Endothelial cell of umbilical vein (primary cell): Measurements from ENCODE around the gene TRIM59. TPM values are rescaled to one million over a fixed set of nuclear protein-coding genes. Genes with fewer than 3 reads are reported as not detected.

Experiments
- BruUV-seq: library from RNA; stranded (reverse); fragments of 400-500 nt; replicated peaks from 2 replicates; lab custom pipeline; 2021; lab: Mats Ljungman, UMichigan
- CTCF ChIA-PET: fragments of 300-600, 350-600 bp; sonication (Branson Sonifier 250); formaldehyde crosslinking; loops from one replicate; lab custom pipeline; 2021; ENCODE audit warnings: antibody characterized with exemption, inconsistent platforms; lab: Charles Lee
- POLR2A ChIA-PET: fragments of 300-600, 350-600 bp; sonication (Branson Sonifier 250); formaldehyde crosslinking; loops from one replicate; lab custom pipeline; 2021; ENCODE audit warnings: antibody characterized with exemption, inconsistent platforms; lab: Charles Lee
- DNase-seq: peaks from one replicate; pipeline ENCODE4 v3.0.0-alpha.2; 2011; ENCODE audit warnings: low read depth, low spot score
- FAIRE-seq: peaks from 2 replicates; lab custom pipeline; 2011; peaks lifted over from hg19 to GRCh38; lab: Jason Lieb, UNC
- H2AFZ ChIP-seq: 2 replicates; pipeline ENCODE4 v1.6.0; 2012; ENCODE audit warnings: low read depth, low read length, control low read depth, inconsistent platforms
- H3K27ac ChIP-seq: 2 replicates; pipeline ENCODE4 v1.5.1; 2011; ENCODE audit warnings: low read depth, mild to moderate bottlenecking, control low read depth, low read length, moderate library complexity; ENCODE audit not compliant: insufficient read depth
- H3K27me3 ChIP-seq, 2 experiments: 2 replicates each; pipeline versions ENCODE4 v1.6.0 to v1.6.1; 2011; ENCODE audit warnings: low read length in 2 of 2, mixed read lengths in 1 of 2; ENCODE audit not compliant: control insufficient read depth in 2 of 2, insufficient read depth in 2 of 2
- H3K36me3 ChIP-seq, 2 experiments: 2 replicates in 1 of 2; 3 replicates in 1 of 2; pipeline ENCODE4 v1.5.1; 2011; ENCODE audit warnings: low read length in 2 of 2, mild to moderate bottlenecking in 1 of 2, moderate library complexity in 1 of 2; ENCODE audit not compliant: control insufficient read depth in 2 of 2, insufficient read depth in 2 of 2; ENCODE audit errors: extremely low read depth in 1 of 2
- H3K4me1 ChIP-seq: 3 replicates; pipeline ENCODE4 v1.5.1; 2011; ENCODE audit warnings: mild to moderate bottlenecking, low read length; ENCODE audit not compliant: control insufficient read depth, insufficient read depth; ENCODE audit errors: extremely low read depth
- H3K4me2 ChIP-seq: 2 replicates; pipeline ENCODE4 v1.6.1; 2011; ENCODE audit warnings: low read length, control low read depth, mixed read lengths; ENCODE audit not compliant: insufficient read depth
- H3K4me3 ChIP-seq, 3 experiments: fragments of 200-600 bp in 1 of 3; sonication (generic), shearing (Covaris generic) in 1 of 3; replicated peaks in 1 of 3; 2 replicates each; pipeline ENCODE4 v1.5.1; 2011 to 2016; ENCODE audit warnings: control low read depth in 3 of 3, low read length in 3 of 3, mild to moderate bottlenecking in 2 of 3, inconsistent platforms in 1 of 3, low read depth in 1 of 3, moderate library complexity in 1 of 3; ENCODE audit not compliant: insufficient read depth in 1 of 3
- H3K79me2 ChIP-seq: 2 replicates; pipeline ENCODE4 v1.6.0; 2012; ENCODE audit warnings: low read length, inconsistent platforms; ENCODE audit not compliant: control insufficient read depth, insufficient read depth
- H3K9ac ChIP-seq: replicated peaks from 2 replicates; pipeline ENCODE3; 2011; ENCODE audit warnings: low read length, control low read depth; ENCODE audit not compliant: insufficient read depth; ENCODE audit errors: extremely low read depth
- H3K9me1 ChIP-seq: replicated peaks from 3 replicates; pipeline ENCODE4 v1.6.0; 2011; ENCODE audit warnings: mild to moderate bottlenecking, low read length; ENCODE audit not compliant: control insufficient read depth, insufficient read depth; ENCODE audit errors: extremely low read depth
- H3K9me3 ChIP-seq: replicated peaks from 2 replicates; pipeline ENCODE4 v1.5.1; 2012; ENCODE audit warnings: low read length, inconsistent platforms; ENCODE audit not compliant: control insufficient read depth, insufficient read depth
- H4K20me1 ChIP-seq: replicated peaks from 2 replicates; pipeline ENCODE3; 2011; ENCODE audit warnings: mild to moderate bottlenecking, low read length; ENCODE audit not compliant: control insufficient read depth, insufficient read depth; ENCODE audit errors: extremely low read depth
- CTCF ChIP-seq, 2 donors: IDR thresholded peaks; 1 replicate in 1 of 2; 2 replicates in 1 of 2; pipeline ENCODE4 v1.5.1; 2011; ENCODE audit warnings: low read length in 2 of 2, mild to moderate bottlenecking in 2 of 2, moderate library complexity in 2 of 2, control low read depth in 1 of 2, inconsistent platforms in 1 of 2, low read depth in 1 of 2; ENCODE audit not compliant: insufficient read depth in 1 of 2; ENCODE audit errors: extremely low read depth in 1 of 2
- EZH2 ChIP-seq: IDR thresholded peaks from 2 replicates; pipeline ENCODE4 v1.6.1; 2012; ENCODE audit warnings: borderline replicate concordance, low read depth, mild to moderate bottlenecking, moderate library complexity, low read length, inconsistent platforms; ENCODE audit not compliant: severe bottlenecking
- FOS ChIP-seq: IDR thresholded peaks from 2 replicates; pipeline ENCODE4 v1.6.1; 2011; ENCODE audit warnings: mild to moderate bottlenecking, low read length, moderate library complexity, borderline replicate concordance; ENCODE audit not compliant: insufficient read depth
- GATA2 ChIP-seq: IDR thresholded peaks from 2 replicates; pipeline ENCODE4 v1.7.0; 2011; ENCODE audit warnings: low read depth, mild to moderate bottlenecking, moderate library complexity, mixed read lengths, low read length; ENCODE audit not compliant: insufficient read length, insufficient read depth
- JUN ChIP-seq: IDR thresholded peaks from 2 replicates; pipeline ENCODE4 v1.6.1; 2011; ENCODE audit warnings: borderline replicate concordance, low read depth; ENCODE audit not compliant: insufficient read length, insufficient read depth
- MAX ChIP-seq: IDR thresholded peaks from 2 replicates; pipeline ENCODE4 v1.6.1; 2011; ENCODE audit not compliant: insufficient read depth, insufficient read length
- MYC ChIP-seq: IDR thresholded peaks from one replicate; pipeline ENCODE4 v1.6.1; 2011; ENCODE audit warnings: mild to moderate bottlenecking, low read depth, low read length
- POLR2A ChIP-seq: IDR thresholded peaks from 2 replicates; pipeline ENCODE4 v1.6.1; 2012; ENCODE audit warnings: low read depth, mild to moderate bottlenecking, control low read depth, low read length
- POLR2AphosphoS5 ChIP-seq: IDR thresholded peaks from 2 replicates; pipeline ENCODE4 v1.6.1; 2012; ENCODE audit warnings: low read depth, mild to moderate bottlenecking, control low read depth, low read length, moderate library complexity; ENCODE audit not compliant: insufficient read depth
- dilution Hi-C: fragments of 300-500 bp; cut with MboI; formaldehyde crosslinking; loops from one replicate; pipeline ENCODE4 v1.15.0; 2019; ENCODE audit warnings: low sequenced_read_pairs; ENCODE audit not compliant: extremely low pct_ligation_motif_present
- intact Hi-C: fragments of 100-400 bp; cut with micrococcal nuclease; formaldehyde crosslinking; loops from one replicate; pipeline ENCODE4 v1.10.0; 2022
- polyA plus RNA-seq, 4 experiments: library from polyadenylated mRNA; depleted of rRNA in 3 of 4; stranded (reverse) in 3 of 4; unstranded in 1 of 4; fragments of >200 nt; gene quantifications; 2 replicates each; pipeline versions ENCODE4 v1.2.1 to v1.2.3, GENCODE V29; 2011 to 2012; ENCODE audit warnings: missing spikeins in 1 of 4
- total RNA-seq: library from RNA; stranded (reverse); gene quantifications from 2 replicates; pipeline ENCODE4 v1.2.3, GENCODE V29; 2021

TRIM59 gene
- total and polyA plus RNA-seq, 2 donors (not counting 3 experiments of a cell fraction or from before 2014, with no cell fraction given), result 6.8 to 33.0 TPM

DNA sequence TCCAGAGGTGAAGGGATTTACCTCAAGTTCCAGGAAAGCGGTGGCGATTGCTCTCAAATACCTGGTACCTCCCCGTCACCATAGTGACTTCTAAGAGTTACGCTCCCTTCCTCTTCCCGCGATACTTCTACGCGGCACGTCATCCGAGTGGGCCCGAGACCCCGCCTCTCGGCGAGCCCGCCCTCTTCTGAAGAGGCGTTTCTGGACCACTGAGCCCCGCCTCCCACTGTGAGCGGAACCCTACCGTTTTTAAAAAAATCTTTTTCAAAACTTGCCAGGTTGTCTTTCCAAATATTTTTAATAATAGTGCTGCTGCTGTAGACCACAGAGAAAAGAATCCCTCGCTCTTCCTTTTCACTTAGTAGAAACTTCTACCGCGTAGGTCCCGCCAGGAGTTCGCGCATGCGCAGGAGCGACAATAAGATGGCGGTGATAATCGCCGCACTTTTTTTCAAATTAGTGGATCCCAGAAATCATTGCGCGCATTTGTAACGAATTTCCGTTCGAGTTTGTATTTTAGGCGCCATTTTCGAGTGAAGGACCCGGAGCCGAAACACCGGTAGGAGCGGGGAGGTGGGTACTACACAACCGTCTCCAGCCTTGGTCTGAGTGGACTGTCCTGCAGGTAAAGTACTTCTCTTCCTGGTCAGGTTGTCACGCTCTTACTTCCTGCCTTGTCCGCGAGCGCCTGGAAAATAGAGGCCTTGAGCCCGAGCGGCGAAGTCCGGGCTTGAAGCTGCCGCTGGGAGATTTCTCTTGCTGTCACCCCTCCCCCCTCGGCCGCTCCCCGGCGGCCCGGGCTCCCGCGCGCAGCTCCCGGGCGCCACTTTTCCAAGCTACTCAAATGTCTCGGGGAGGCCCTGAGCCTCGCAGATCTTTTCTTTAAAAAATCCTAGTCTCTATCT lies 50.2 kb downstream of the TRIM59 start, which contains the start of the genes IFT80 and SMC4:
IFT80 (minus strand) TSS at position 101 of the 905 bp plus-strand sequence. CDS start 14,625 bp downstream, outside the sequence.
SMC4 (plus strand) TSS at position 526 of the 905 bp plus-strand sequence. CDS start 1,177 bp downstream, outside the sequence.
- Histone ChIP-seq H3K79me2 (peaks cover 60% of the 10 kb centered on the region), H3K27me3 (no peaks in the 10 kb centered on the region), H3K9ac (peak within 1 kb of the TSS; percentile 84), H4K20me1 (no peaks in the 10 kb centered on the region), H3K4me3 (peak within 1 kb of the TSS; percentile 77 to 79 (median 78)), H3K27ac (peak within 1 kb of the TSS; percentile 76), H2AFZ (peak within 1 kb of the TSS; percentile 60), H3K9me1 (no peaks in the 10 kb centered on the region), H3K36me3 (peaks cover 0 to 1% of the 10 kb centered on the region in 2 experiments), H3K4me1 (peaks cover 16% of the 10 kb centered on the region), H3K9me3 (no peaks in the 10 kb centered on the region), H3K4me2 (peak within 1 kb of the TSS; percentile 99)
- intact Hi-C loops (loop anchor here (1.0 to 10.0 kb wide), 7 partner anchors 50 to 635 kb away; partner anchors contain the start of genes KPNA4, PPM1L and TRIM59), dilution Hi-C loops (no loop called here)
- TF ChIP-seq FOS (no peak), POLR2A (peak; percentile 52), MAX (no peak), JUN (no peak), MYC (no peak), CTCF (IDR thresholded peaks at IDR 0.05; ENCODE audit: extremely low read depth in 1 of 2, insufficient read depth in 1 of 2, low read depth in 1 of 2, low read length in 2 of 2) (no peak), EZH2 (no peak), GATA2 (peak; percentile 26), POLR2AphosphoS5 (peak; percentile 36)
- POLR2A ChIA-PET, result interaction anchor here (1.0 kb wide), 1 partner anchor 180 kb away, joined by 3 read pairs; no protein-coding TSS in a partner anchor
- FAIRE-seq (peak; percentile 84), DNase-seq (peak; percentile 97)
- CTCF ChIA-PET, result interaction anchor here (0.7 to 1.3 kb wide), 4 partner anchors 10 to 236 kb away, joined by 4 to 5 read pairs (median 5); partner anchors contain the start of gene C3orf80
- BruUV-seq, result TSS peak; percentile 53
